ENCODE results near the gene SURF2. TPM values are rescaled to one million over a fixed set of nuclear protein-coding genes. Genes with fewer than 3 reads are reported as not detected.
A peak's percentile ranks its signal among the peaks of the same experiment; 100 is the strongest.
"Not testable (repeated sequence)": the region's sequence is repeated elsewhere in the genome, so short reads cannot be mapped to it uniquely, and the experiment has no call there.

Gene SURF2
- total RNA-seq, 1 donor from 2014 or later, result 17.3 TPM

GRCh38 chr9:133375116-133375723 is 18.9 kb downstream of the SURF2 start:
- H3K9me3 Mint-ChIP-seq, result no peaks in the 10 kb centered on the region
- H3K27ac Mint-ChIP-seq, result peak overlapping the region; percentile 74
- ChIA-PET POLR2A (interaction anchor here (1.4 to 3.7 kb wide), 4 partner anchors 19 to 104 kb away, joined by 4 to 26 read pairs (median 11); partner anchors contain the start of genes MED22, REXO4, RPL7A and SLC2A6), CTCF (no interaction called here)
- no peaks in the 10 kb centered on the region for H3K27me3 Mint-ChIP-seq
- DNase-seq, result no peak
- no peak for ATAC-seq (ENCODE audit: low read depth)
- no peak for TF ChIP-seq CTCF (IDR thresholded peaks at IDR 0.05)
- H3K36me3 Mint-ChIP-seq (ENCODE audit: low read depth), result peaks cover 22% of the 10 kb centered on the region
- H3K4me1 Mint-ChIP-seq, result peaks cover 47% of the 10 kb centered on the region
- peak overlapping the region; percentile 91 for H3K4me3 Mint-ChIP-seq
- intact Hi-C loops (cut with micrococcal nuclease), result loop anchor here (10.0 kb wide), 2 partner anchors 650 to 760 kb away; partner anchors contain the start of genes BRD3OS and WDR5

GRCh38 chr9:133375724-133376654 is 19.6 kb downstream of the SURF2 start, which contains the start of the genes STKLD1 and SURF4:
Gene STKLD1, plus strand, starts transcription at chr9:133376366. Its CDS starts 108 bp downstream, at chr9:133376474.
Gene SURF4, minus strand, starts transcription at chr9:133376060. Its CDS starts 91 bp downstream, at chr9:133375969.
- H3K27ac Mint-ChIP-seq, result peak within 1 kb of the TSS; percentile 74
- H3K9me3 Mint-ChIP-seq, result no peaks in the 10 kb centered on the region
- intact Hi-C loops (cut with micrococcal nuclease), result loop anchor here (1.0 to 10.0 kb wide), 8 partner anchors 20 to 759 kb away; partner anchors contain the start of genes BRD3OS, CACFD1, MED22 and REXO4
- ChIA-PET POLR2A (interaction anchor here (0.9 to 3.7 kb wide), 13 partner anchors 10 to 345 kb away, joined by 4 to 26 read pairs (median 5); partner anchors contain the start of genes GTF3C5, MED22, REXO4 and RPL7A), CTCF (no interaction called here)
- peak; percentile 99 for DNase-seq
- H3K4me1 Mint-ChIP-seq, result peaks cover 39% of the 10 kb centered on the region
- H3K36me3 Mint-ChIP-seq (ENCODE audit: low read depth), result peaks cover 16% of the 10 kb centered on the region
- peak; percentile 96 for ATAC-seq (ENCODE audit: low read depth)
- H3K27me3 Mint-ChIP-seq, result no peaks in the 10 kb centered on the region
- H3K4me3 Mint-ChIP-seq, result peak within 1 kb of the TSS; percentile 91
- TF ChIP-seq CTCF (IDR thresholded peaks at IDR 0.05), result no peak

GRCh38 chr9:133377280-133377679 is 20.9 kb downstream of the SURF2 start:
- ChIA-PET CTCF (interaction anchor here (1.2 kb wide), 1 partner anchor 191 kb away, joined by 4 read pairs; no protein-coding TSS in a partner anchor), POLR2A (interaction anchor here (0.7 to 2.0 kb wide), 10 partner anchors 8 to 897 kb away, joined by 3 to 10 read pairs (median 5); partner anchors contain the start of genes GTF3C5, SLC2A6, SURF1 and SURF2)
- H3K4me1 Mint-ChIP-seq, result peaks cover 26% of the 10 kb centered on the region
- intact Hi-C loops (cut with micrococcal nuclease), result loop anchor here (10.0 kb wide), 2 partner anchors 648 to 758 kb away; partner anchors contain the start of genes BRD3OS and WDR5
- peak overlapping the region; percentile 66 for H3K4me3 Mint-ChIP-seq
- H3K9me3 Mint-ChIP-seq; H3K27me3 Mint-ChIP-seq; ATAC-seq (ENCODE audit: low read depth); H3K27ac Mint-ChIP-seq; DNase-seq: not testable (repeated sequence)
- peaks cover 11% of the 10 kb centered on the region for H3K36me3 Mint-ChIP-seq (ENCODE audit: low read depth)

- H3K4me1 Mint-ChIP-seq, result peaks cover 21% of the 10 kb centered on the region
- no peaks in the 10 kb centered on the region for H3K9me3 Mint-ChIP-seq
- DNase-seq (no peak), ATAC-seq (ENCODE audit: low read depth) (no peak)
- H3K27me3 Mint-ChIP-seq, result no peaks in the 10 kb centered on the region
- H3K27ac Mint-ChIP-seq, result no peak overlapping the region
- POLR2A ChIA-PET, result interaction anchor here (0.7 to 2.0 kb wide), 4 partner anchors 22 to 896 kb away, joined by 3 to 10 read pairs (median 6); partner anchors contain the start of genes SURF1 and SURF2
- H3K4me3 Mint-ChIP-seq, result no peak overlapping the region
- CTCF ChIA-PET, result interaction anchor here (1.2 kb wide), 1 partner anchor 191 kb away, joined by 4 read pairs; no protein-coding TSS in a partner anchor
- no peak for TF ChIP-seq CTCF (IDR thresholded peaks at IDR 0.05)
- peaks cover 7% of the 10 kb centered on the region for H3K36me3 Mint-ChIP-seq (ENCODE audit: low read depth)
- intact Hi-C loops (cut with micrococcal nuclease), result loop anchor here (10.0 kb wide), 2 partner anchors 647 to 757 kb away; partner anchors contain the start of genes BRD3OS and WDR5
These were observed 21.4 kb downstream of the SURF2 start for GRCh38 chr9:133377721-133378216.
